Bronchial epithelial cell (primary cell): Measurements from ENCODE around the gene TNNC2. TPM values are rescaled to one million over a fixed set of nuclear protein-coding genes. Genes with fewer than 3 reads are reported as not detected.
"Not testable (repeated sequence)": the region's sequence is repeated elsewhere in the genome, so short reads cannot be mapped to it uniquely, and the experiment has no call there.

Experiments
- DNase-seq: peaks from one replicate; pipeline ENCODE4 v3.0.0-alpha.2; 2010; ENCODE audit warnings: low read depth
- FAIRE-seq: peaks from 2 replicates; lab custom pipeline; 2011; peaks lifted over from hg19 to GRCh38; lab: Jason Lieb, UNC
- H3K27me3 ChIP-seq: 2 replicates; pipeline ENCODE4 v1.5.1; 2011; ENCODE audit warnings: low read length; ENCODE audit not compliant: control insufficient read depth, insufficient read depth
- H3K36me3 ChIP-seq: 2 replicates; pipeline ENCODE4 v1.5.1; 2011; ENCODE audit warnings: low read length; ENCODE audit not compliant: control insufficient read depth, insufficient read depth
- H3K4me3 ChIP-seq: 2 replicates; pipeline ENCODE4 v1.5.1; 2011; ENCODE audit warnings: mild to moderate bottlenecking, low read depth, low read length, control low read depth
- total RNA-seq: library from RNA; depleted of rRNA; stranded (reverse); fragments of >200 nt; gene quantifications from 2 replicates; pipeline ENCODE4 v1.2.1, GENCODE V29; 2014
- TF ChIP-seq, protein P1 (sequence below): IDR thresholded peaks from 2 replicates; pipeline ENCODE4 v1.5.1; 2011; ENCODE audit warnings: mild to moderate bottlenecking, moderate library complexity, low read length, control low read depth, inconsistent platforms; ENCODE audit not compliant: insufficient read depth, severe bottlenecking

The TNNC2 gene
- 0.38 TPM in 1 of 2 replicates, not detected in the other for total RNA-seq

DNA sequence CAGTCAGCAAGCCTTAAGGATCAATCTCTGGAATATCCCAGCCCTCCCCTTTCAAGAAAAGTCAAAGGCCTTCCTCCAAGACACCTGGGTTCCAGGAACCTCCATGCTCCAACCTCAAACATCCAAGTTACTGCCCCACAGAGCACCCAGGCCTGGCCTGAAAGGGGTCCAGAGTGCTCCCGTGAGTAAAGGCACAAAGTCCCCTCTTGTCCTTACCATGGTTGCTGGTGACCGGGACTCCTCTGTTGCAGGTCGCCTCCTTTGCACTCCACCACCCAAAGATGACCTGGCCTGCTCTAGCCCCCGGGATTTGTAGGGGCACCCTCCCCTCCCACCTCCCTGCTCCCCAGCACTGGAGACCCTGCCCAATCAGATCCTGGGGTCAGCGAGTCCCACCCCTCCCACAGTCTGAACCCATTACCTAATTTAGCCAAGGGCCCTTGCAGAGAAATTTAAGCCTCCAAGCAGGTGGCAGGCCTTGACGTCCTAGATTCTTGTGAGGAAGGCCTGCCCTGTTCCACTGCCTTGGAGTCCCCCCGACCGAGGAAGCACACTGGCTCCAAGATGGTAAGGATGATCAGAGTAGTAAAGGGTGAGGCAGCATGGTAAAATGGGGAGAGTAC lies at the start of gene TNNC2:
Gene TNNC2 (minus strand): TSS at position 283 of the 623 bp plus-strand sequence. CDS start 64 bp downstream, at position 219.
- no peaks in the 10 kb centered on the region for H3K36me3 ChIP-seq
- no peak within 1 kb of the TSS for H3K4me3 ChIP-seq
- TF ChIP-seq, protein P1, sequence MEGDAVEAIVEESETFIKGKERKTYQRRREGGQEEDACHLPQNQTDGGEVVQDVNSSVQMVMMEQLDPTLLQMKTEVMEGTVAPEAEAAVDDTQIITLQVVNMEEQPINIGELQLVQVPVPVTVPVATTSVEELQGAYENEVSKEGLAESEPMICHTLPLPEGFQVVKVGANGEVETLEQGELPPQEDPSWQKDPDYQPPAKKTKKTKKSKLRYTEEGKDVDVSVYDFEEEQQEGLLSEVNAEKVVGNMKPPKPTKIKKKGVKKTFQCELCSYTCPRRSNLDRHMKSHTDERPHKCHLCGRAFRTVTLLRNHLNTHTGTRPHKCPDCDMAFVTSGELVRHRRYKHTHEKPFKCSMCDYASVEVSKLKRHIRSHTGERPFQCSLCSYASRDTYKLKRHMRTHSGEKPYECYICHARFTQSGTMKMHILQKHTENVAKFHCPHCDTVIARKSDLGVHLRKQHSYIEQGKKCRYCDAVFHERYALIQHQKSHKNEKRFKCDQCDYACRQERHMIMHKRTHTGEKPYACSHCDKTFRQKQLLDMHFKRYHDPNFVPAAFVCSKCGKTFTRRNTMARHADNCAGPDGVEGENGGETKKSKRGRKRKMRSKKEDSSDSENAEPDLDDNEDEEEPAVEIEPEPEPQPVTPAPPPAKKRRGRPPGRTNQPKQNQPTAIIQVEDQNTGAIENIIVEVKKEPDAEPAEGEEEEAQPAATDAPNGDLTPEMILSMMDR, result no peak
- no peak for DNase-seq
- H3K27me3 ChIP-seq, result peaks cover 5% of the 10 kb centered on the region
- no peak for FAIRE-seq

DNA sequence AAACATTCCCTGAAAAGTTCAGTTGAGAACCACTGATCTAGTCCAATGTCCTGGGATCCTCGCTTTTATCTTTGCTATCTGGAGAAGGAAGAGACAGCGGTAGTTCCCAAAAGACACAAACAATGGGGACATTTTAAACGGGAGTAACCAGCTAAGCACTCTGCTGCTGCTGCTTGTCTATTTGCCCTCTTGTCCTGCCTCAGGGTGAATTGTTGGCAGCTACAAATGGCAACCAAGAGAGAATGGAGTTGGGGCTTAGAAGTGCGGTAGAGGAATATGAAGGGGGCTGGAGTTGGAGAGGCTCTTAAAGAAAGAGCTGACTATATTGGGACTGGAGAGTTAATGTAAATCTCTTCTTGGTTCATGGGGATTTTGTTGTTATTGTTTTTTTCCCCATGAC lies 47.5 kb upstream of the TNNC2 start:
- TF ChIP-seq, protein P1, result no peak
- no peak for DNase-seq
- Histone ChIP-seq H3K36me3 (peaks cover 6% of the 10 kb centered on the region), H3K4me3 (no peak overlapping the region), H3K27me3 (no peaks in the 10 kb centered on the region)
- no peak for FAIRE-seq

DNA sequence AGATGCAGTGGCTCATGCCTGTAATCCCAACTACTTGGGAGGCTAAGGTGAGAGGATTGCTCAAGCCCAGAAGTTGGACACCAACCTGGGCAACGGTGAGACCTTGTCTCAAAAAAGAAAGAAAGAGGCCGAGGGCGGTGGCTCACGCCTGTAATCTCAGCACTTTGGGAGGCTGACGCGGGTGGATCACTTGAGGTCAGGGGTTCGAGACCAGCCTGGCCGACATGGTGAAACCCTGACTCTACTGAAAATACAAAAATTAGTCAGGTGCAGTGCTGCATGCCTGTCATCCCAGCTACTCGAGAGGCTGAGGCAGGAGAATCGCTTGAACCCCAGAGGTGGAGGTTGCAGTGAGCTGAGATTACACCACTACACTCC lies 47.0 kb upstream of the TNNC2 start:
- H3K36me3 ChIP-seq, DNase-seq, FAIRE-seq, H3K27me3 ChIP-seq, H3K4me3 ChIP-seq: not testable (repeated sequence)

DNA sequence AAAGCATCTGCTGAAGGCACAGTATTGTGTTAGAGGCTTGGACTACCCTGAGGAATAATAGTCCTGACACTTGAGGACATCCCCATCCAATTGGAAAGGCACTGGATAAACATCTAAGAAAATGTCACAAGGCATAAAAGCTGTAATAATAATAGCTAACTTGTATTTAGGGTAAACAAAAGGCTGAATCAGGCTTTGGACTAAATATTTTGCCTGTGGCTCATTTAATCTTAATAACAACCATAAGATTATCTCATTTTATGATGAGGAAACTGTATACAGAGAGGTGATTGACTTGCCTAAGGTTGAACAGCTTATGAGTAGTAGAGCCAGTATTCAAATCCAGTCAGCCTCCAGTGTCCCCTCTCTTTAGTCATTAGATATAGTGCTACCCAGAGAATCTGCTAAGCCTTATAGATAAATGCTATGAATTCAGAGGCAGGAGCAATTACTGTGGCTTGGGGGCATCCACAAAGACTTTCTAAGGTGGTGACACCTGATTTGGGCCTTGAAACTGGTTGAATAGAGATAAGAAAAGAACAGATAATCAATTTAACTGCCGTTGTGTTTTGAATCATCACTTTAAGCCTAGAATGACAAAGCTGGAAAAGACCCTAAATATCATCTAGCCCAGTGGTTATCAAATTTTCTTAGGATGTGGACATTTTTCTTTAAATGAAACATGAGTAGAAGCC lies 46.4 kb upstream of the TNNC2 start:
- FAIRE-seq, result no peak

DNA sequence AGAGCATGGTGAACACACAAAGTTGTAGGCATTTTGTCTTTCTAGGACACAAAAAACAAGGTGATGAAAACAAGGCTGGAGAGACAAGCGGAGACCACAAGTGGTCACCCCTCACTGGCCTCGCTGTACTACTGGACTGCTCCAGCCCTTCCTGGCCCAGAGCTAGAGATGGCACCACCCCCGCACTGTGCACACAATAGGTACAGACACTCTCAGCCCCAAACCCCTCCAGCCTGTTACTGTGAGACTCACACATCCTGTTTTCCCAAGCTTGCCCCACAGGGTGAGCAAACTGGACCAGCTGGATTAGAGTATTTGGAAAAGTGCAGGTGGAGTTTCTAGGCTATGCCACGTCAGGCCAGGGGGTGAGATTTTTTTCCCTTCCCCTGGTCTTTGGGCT lies 45.5 kb upstream of the TNNC2 start:
- no peak for FAIRE-seq
- peaks cover 1% of the 10 kb centered on the region for H3K36me3 ChIP-seq
- no peak overlapping the region for H3K4me3 ChIP-seq
- peak; percentile 62 for DNase-seq
- TF ChIP-seq, protein P1, result no peak
- no peaks in the 10 kb centered on the region for H3K27me3 ChIP-seq

More for the DNA sequence above, 46.4 kb upstream of the TNNC2 start:
- peak; percentile 50 for DNase-seq
- TF ChIP-seq, protein P1, result no peak
- peaks cover 6% of the 10 kb centered on the region for H3K36me3 ChIP-seq
- H3K27me3 ChIP-seq, result no peaks in the 10 kb centered on the region
- H3K4me3 ChIP-seq, result no peak overlapping the region

DNA sequence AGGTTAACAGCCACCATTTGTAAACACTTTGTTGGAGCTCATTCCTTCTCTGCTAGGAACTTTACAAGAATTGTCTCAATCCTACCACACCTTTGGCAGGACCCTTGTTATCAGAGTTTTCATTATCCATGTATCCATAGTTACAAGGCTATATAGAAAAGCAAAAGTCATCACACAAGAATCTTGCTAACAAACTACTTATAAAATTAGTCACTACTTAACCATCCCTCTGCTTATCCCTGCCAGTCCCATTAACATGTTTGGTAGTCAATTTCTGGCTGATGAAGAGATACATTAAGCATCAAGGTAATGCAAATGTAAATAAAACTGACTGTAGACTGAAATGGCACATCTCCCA lies 40.7 kb upstream of the TNNC2 start:
- Histone ChIP-seq H3K36me3 (no peaks in the 10 kb centered on the region), H3K27me3 (no peaks in the 10 kb centered on the region), H3K4me3 (no peak overlapping the region)
- FAIRE-seq (no peak), DNase-seq (peak; percentile 79)
- TF ChIP-seq, protein P1, result no peak
